Measurements from ENCODE around the gene SAGE1. TPM values are rescaled to one million over a fixed set of nuclear protein-coding genes. Genes with fewer than 3 reads are reported as not detected.
"Not testable (repeated sequence)": the region's sequence is repeated elsewhere in the genome, so short reads cannot be mapped to it uniquely, and the experiment has no call there.

Gene SAGE1
- total RNA-seq, 1 experiment from 2014 or later = not detected

- ChIA-PET CTCF (no interaction called here), POLR2A (no interaction called here), RAD21 (ENCODE audit: low non-redundant PET in 1 of 2, low total read pairs in 2 of 2, uncharacterized antibody in 2 of 2, unreplicated experiment in 2 of 2) (no interaction called here)
- Histone ChIP-seq H4K20me1 (ENCODE audit: insufficient read depth) (no peaks in the 10 kb centered on the region), H3K4me1 (ENCODE audit: control insufficient read depth in 1 of 2, insufficient read depth in 2 of 2, low read length in 2 of 2) (no peaks in the 10 kb centered on the region), H3K27me3 (ENCODE audit: insufficient read depth, low read length) (0 out of 2 replicates have a peak, but pooled peaks cover 6% of the 10 kb centered on the region), H3K4me2 (ENCODE audit: low read length) (no peak overlapping the region), H3K9ac (ENCODE audit: low read length) (no peak overlapping the region), H3K9me2 (ENCODE audit: insufficient read depth) (no peaks in the 10 kb centered on the region), H3K27ac (ENCODE audit: low read depth, low read length) (no peak overlapping the region), H3K79me2 (ENCODE audit: insufficient read depth, low read length) (no peaks in the 10 kb centered on the region), H3K4me3 (replicated peaks in 1 of 2; ENCODE audit: low read depth in 1 of 2, low read length in 2 of 2) (no peak overlapping the region), H2AFZ (ENCODE audit: low read depth, low read length, poor library complexity, severe bottlenecking) (no peak overlapping the region), H3K9me3 (ENCODE audit: control insufficient read depth in 1 of 2, insufficient read depth in 1 of 2, low read depth in 1 of 2, low read length in 2 of 2) (no peaks in the 10 kb centered on the region), H3K36me3 (ENCODE audit: control insufficient read depth in 1 of 2, insufficient read depth in 2 of 2, low read length in 2 of 2) (no peaks in the 10 kb centered on the region)
- DNase-seq (ENCODE audit: low read depth, low spot score) = no peak
- no peak for TF ChIP-seq CBX3 (IDR thresholded peaks at IDR 0.05; ENCODE audit: low read depth)
- no peak for TF ChIP-seq ATF3 (IDR thresholded peaks at IDR 0.05)
- TF ChIP-seq POLR2AphosphoS5 (IDR thresholded peaks at IDR 0.05; ENCODE audit: low read depth, low read length) = no peak
- TF ChIP-seq ZNF274 (IDR thresholded peaks at IDR 0.05; ENCODE audit: low read depth, low read length) = no peak
- no peak for TF ChIP-seq REST (IDR thresholded peaks at IDR 0.05; ENCODE audit: low read depth)
- no peak for TF ChIP-seq MAX (IDR thresholded peaks at IDR 0.05)
- TF ChIP-seq SP1 (IDR thresholded peaks at IDR 0.05; ENCODE audit: low read depth) = no peak
- no peak for TF ChIP-seq ZFX (IDR thresholded peaks at IDR 0.05)
- no peak for TF ChIP-seq EZH2 (IDR thresholded peaks at IDR 0.05)
- TF ChIP-seq, protein P1, sequence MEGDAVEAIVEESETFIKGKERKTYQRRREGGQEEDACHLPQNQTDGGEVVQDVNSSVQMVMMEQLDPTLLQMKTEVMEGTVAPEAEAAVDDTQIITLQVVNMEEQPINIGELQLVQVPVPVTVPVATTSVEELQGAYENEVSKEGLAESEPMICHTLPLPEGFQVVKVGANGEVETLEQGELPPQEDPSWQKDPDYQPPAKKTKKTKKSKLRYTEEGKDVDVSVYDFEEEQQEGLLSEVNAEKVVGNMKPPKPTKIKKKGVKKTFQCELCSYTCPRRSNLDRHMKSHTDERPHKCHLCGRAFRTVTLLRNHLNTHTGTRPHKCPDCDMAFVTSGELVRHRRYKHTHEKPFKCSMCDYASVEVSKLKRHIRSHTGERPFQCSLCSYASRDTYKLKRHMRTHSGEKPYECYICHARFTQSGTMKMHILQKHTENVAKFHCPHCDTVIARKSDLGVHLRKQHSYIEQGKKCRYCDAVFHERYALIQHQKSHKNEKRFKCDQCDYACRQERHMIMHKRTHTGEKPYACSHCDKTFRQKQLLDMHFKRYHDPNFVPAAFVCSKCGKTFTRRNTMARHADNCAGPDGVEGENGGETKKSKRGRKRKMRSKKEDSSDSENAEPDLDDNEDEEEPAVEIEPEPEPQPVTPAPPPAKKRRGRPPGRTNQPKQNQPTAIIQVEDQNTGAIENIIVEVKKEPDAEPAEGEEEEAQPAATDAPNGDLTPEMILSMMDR (IDR thresholded peaks at IDR 0.05 in 2 of 3, conservative IDR thresholded peaks at IDR 0.05 in 1 of 3; ENCODE audit: borderline replicate concordance in 1 of 3, insufficient read depth in 1 of 3, low read depth in 2 of 3, low read length in 2 of 3) = no peak
- TF ChIP-seq YY1 (IDR thresholded peaks at IDR 0.05; ENCODE audit: extremely low read depth, insufficient replicate concordance, low read depth, low read length) = no peak
- no peak for TF ChIP-seq POLR2A (IDR thresholded peaks at IDR 0.05; ENCODE audit: borderline replicate concordance, extremely low read depth, insufficient read depth, insufficient read length)
- no TSS peak for BruUV-seq (replicated peaks)
- intact Hi-C loops (cut with micrococcal nuclease) = no loop called here
- ATAC-seq = no peak
Observed at GRCh38 chrX:135914404-135914803, 20.9 kb downstream of the SAGE1 start.

DNA sequence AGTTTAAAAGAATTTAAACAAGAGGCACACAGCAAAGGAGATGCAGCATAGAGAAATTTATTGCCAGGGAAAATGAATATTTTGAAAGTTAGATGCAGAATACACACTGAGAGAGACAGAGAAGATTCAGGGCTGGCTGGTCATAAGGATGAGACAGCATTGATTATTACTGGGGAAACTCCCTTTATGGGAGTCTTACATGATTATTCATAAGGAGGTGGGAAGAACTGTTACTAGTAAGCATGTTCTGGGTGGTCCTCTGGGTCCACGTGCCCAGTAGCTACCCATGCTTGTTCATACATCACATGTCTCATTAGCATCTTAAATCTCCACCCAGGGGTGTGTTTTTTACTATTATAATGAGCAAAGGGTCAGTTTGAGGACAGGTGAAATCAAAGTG, 27.0 kb downstream of the SAGE1 start:
- CTCF ChIA-PET; intact Hi-C loops (cut with micrococcal nuclease); H2AFZ ChIP-seq (ENCODE audit: low read depth, low read length, poor library complexity, severe bottlenecking); H3K4me1 ChIP-seq (ENCODE audit: control insufficient read depth in 1 of 2, insufficient read depth in 2 of 2, low read length in 2 of 2); H3K79me2 ChIP-seq (ENCODE audit: insufficient read depth, low read length); H3K36me3 ChIP-seq (ENCODE audit: control insufficient read depth in 1 of 2, insufficient read depth in 2 of 2, low read length in 2 of 2); BruUV-seq (replicated peaks); H3K4me2 ChIP-seq (ENCODE audit: low read length); H3K27ac ChIP-seq (ENCODE audit: low read depth, low read length); POLR2A ChIA-PET; H3K4me3 ChIP-seq (replicated peaks in 1 of 2; ENCODE audit: low read depth in 1 of 2, low read length in 2 of 2); RAD21 ChIA-PET (ENCODE audit: low non-redundant PET in 1 of 2, low total read pairs in 2 of 2, uncharacterized antibody in 2 of 2, unreplicated experiment in 2 of 2); ATAC-seq; H3K27me3 ChIP-seq (ENCODE audit: insufficient read depth, low read length); H3K9me3 ChIP-seq (ENCODE audit: control insufficient read depth in 1 of 2, insufficient read depth in 1 of 2, low read depth in 1 of 2, low read length in 2 of 2); H4K20me1 ChIP-seq (ENCODE audit: insufficient read depth); H3K9ac ChIP-seq (ENCODE audit: low read length); DNase-seq (ENCODE audit: low read depth, low spot score); H3K9me2 ChIP-seq (ENCODE audit: insufficient read depth): not testable (repeated sequence)

All from HCT116 (cell line).